UCSD-AML1 (cell line): ENCODE measurements around the gene FAM219A.
"Not testable (repeated sequence)": the region's sequence is repeated elsewhere in the genome, so short reads cannot be mapped to it uniquely, and the experiment has no call there.

ENCODE experiments used
- DNase-seq: peaks from one replicate; lab custom pipeline; 2025; ENCODE audit not compliant: unreplicated experiment; lab: John Stamatoyannopoulos, UW

The FAM219A gene

GRCh38 chr9:34446951-34447350, 11.4 kb downstream of the FAM219A start:
- no peak for DNase-seq

GRCh38 chr9:34446468-34446891, 11.9 kb downstream of the FAM219A start:
- DNase-seq = no peak

- DNase-seq = no peak
These were observed 14.4 kb downstream of the FAM219A start for GRCh38 chr9:34443976-34444375.

GRCh38 chr9:34443533-34443932, 14.8 kb downstream of the FAM219A start:
- DNase-seq = no peak

GRCh38 chr9:34442770-34443169, 15.6 kb downstream of the FAM219A start:
- no peak for DNase-seq

GRCh38 chr9:34440017-34440416, 18.4 kb downstream of the FAM219A start:
- DNase-seq = no peak

GRCh38 chr9:34438465-34438864, 19.9 kb downstream of the FAM219A start:
- not testable (repeated sequence) for DNase-seq

GRCh38 chr9:34437926-34438307, 20.5 kb downstream of the FAM219A start:
- not testable (repeated sequence) for DNase-seq

GRCh38 chr9:34437006-34437925, 21.1 kb downstream of the FAM219A start:
- peak; percentile 40 for DNase-seq

- no peak for DNase-seq
These were observed 26.7 kb downstream of the FAM219A start for GRCh38 chr9:34431667-34432066.

- DNase-seq = peak; percentile 26
These were observed 27.4 kb downstream of the FAM219A start for GRCh38 chr9:34430843-34431437.

- no peak for DNase-seq
These were observed 29.9 kb downstream of the FAM219A start for GRCh38 chr9:34428325-34428958.

GRCh38 chr9:34426347-34427074, 31.9 kb downstream of the FAM219A start:
- no peak for DNase-seq

- DNase-seq = no peak
These were observed 38.5 kb downstream of the FAM219A start for GRCh38 chr9:34419716-34420504.

GRCh38 chr9:34417734-34418133, 40.6 kb downstream of the FAM219A start:
- no peak for DNase-seq

GRCh38 chr9:34413231-34413852, 45.0 kb downstream of the FAM219A start:
- DNase-seq = peak; percentile 42

GRCh38 chr9:34412336-34412735, 46.0 kb downstream of the FAM219A start:
- no peak for DNase-seq

GRCh38 chr9:34409154-34409553, 49.2 kb downstream of the FAM219A start:
- DNase-seq = no peak

GRCh38 chr9:34408173-34408572, 50.2 kb downstream of the FAM219A start:
- no peak for DNase-seq

- no peak for DNase-seq
These were observed 52.2 kb downstream of the FAM219A start for GRCh38 chr9:34406219-34406618.
